ENCODE measurements around the gene MACROD2. TPM values are rescaled to one million over a fixed set of nuclear protein-coding genes. Genes with fewer than 3 reads are reported as not detected.

MACROD2 gene
- total and polyA plus RNA-seq, 2 of the 4 experiments (the other 2 are of a cell fraction) = not detected

GRCh38 chr20:15882553-15882952 lies 1887.2 kb downstream of the MACROD2 start:
- Histone ChIP-seq H3K9me1 (ENCODE audit: insufficient read depth, low read length) (no peaks in the 10 kb centered on the region), H3K36me3 (ENCODE audit: control insufficient read depth, insufficient read depth, low read length) (no peaks in the 10 kb centered on the region), H4K20me1 (ENCODE audit: insufficient read depth, low read length) (no peaks in the 10 kb centered on the region), H3K4ac (ENCODE audit: low read depth, low read length) (no peak overlapping the region), H3K27ac (ENCODE audit: insufficient read depth, low read length) (no peak overlapping the region), H2BK120ac (ENCODE audit: low read depth, low read length) (no peak overlapping the region), H4K8ac (ENCODE audit: low read depth in 2 of 2, low read length in 2 of 2) (no peak overlapping the region), H3K79me1 (ENCODE audit: low read depth in 1 of 2, low read length in 2 of 2) (no peaks in the 10 kb centered on the region), H4K91ac (ENCODE audit: insufficient read depth, low read depth, low read length) (no peak overlapping the region), H2AK9ac (replicated peaks; ENCODE audit: low read depth, low read length, poor library complexity) (no peak overlapping the region), H2AK5ac (ENCODE audit: low read depth, low read length) (no peak overlapping the region), H2BK5ac (ENCODE audit: low read depth, low read length, poor library complexity, severe bottlenecking) (no peak overlapping the region), H3K14ac (replicated peaks; ENCODE audit: low read depth, low read length) (no peak overlapping the region), H3K27me3 (ENCODE audit: control insufficient read depth, insufficient read depth, low read length) (no peaks in the 10 kb centered on the region), H3K9ac (ENCODE audit: low read depth, low read length) (no peak overlapping the region), H3K18ac (ENCODE audit: low read depth, low read length) (no peak overlapping the region), H2AFZ (replicated peaks; ENCODE audit: low read length, poor library complexity) (no peak overlapping the region), H3K4me2 (ENCODE audit: low read depth, low read length) (no peak overlapping the region), H3K4me1 (ENCODE audit: control insufficient read depth, insufficient read depth, low read length) (no peaks in the 10 kb centered on the region), H3K23ac (ENCODE audit: low read depth, low read length) (no peak overlapping the region), H2BK15ac (ENCODE audit: low read depth, low read length) (no peak overlapping the region), H3K9me3 (ENCODE audit: control insufficient read depth, insufficient read depth, low read length) (peaks cover 13% of the 10 kb centered on the region), H4K5ac (ENCODE audit: low read depth, low read length) (no peak overlapping the region), H3K4me3 (ENCODE audit: insufficient read depth, low read depth, low read length) (no peak overlapping the region), H3K56ac (ENCODE audit: extremely low read depth, insufficient read depth, low read length) (no peak overlapping the region), H2BK20ac (ENCODE audit: low read depth, low read length) (no peak overlapping the region)
- no TSS peak for BruUV-seq (replicated peaks)
- ChIA-PET POLR2A (ENCODE audit: unreplicated experiment) (no interaction called here), CTCF (interaction anchor here (0.9 kb wide), 1 partner anchor 450 kb away, joined by 3 read pairs; no protein-coding TSS in a partner anchor)
- DNase-seq (no peak), ATAC-seq (ENCODE audit: low read depth) (no peak)
- intact Hi-C loops (cut with micrococcal nuclease) = no loop called here
- TF ChIP-seq RAD21 (IDR thresholded peaks at IDR 0.05; ENCODE audit: low read length) = no peak
- TF ChIP-seq CHD1 (IDR thresholded peaks at IDR 0.05; ENCODE audit: low read depth, low read length) = no peak
- no peak for TF ChIP-seq CTCF (conservative IDR thresholded peaks at IDR 0.05; ENCODE audit: low read depth, low read length)
- TF ChIP-seq USF2 (IDR thresholded peaks at IDR 0.05; ENCODE audit: low read depth, low read length) = no peak
- TF ChIP-seq ELK1 (IDR thresholded peaks at IDR 0.05; ENCODE audit: borderline replicate concordance, low read depth, low read length) = no peak
- no peak for TF ChIP-seq MAZ (IDR thresholded peaks at IDR 0.05; ENCODE audit: borderline replicate concordance, low read depth, low read length)
- in situ Hi-C loops (cut with MboI; ENCODE audit: low sequenced_read_pairs) = no loop called here
- WGBS, 2 experiments (ENCODE audit: extremely low coverage in 2 of 2, insufficient read length in 1 of 2) = no CpG with 5 or more reads among the region's 4 CpGs
- dilution Hi-C loops (cut with HindIII; ENCODE audit: low sequenced_read_pairs, unreplicated experiment) = no loop called here

All from IMR-90 (cell line).